GM12878 (cell line): ENCODE measurements around the gene SPINK9. TPM values are rescaled to one million over a fixed set of nuclear protein-coding genes. Genes with fewer than 3 reads are reported as not detected.

Source experiments
- ATAC-seq: fragments of 200-7000 bp; cut with Tn5 transposase; 3 replicates; pipeline ENCODE4 v1.9.1; 2020; ENCODE audit warnings: mild to moderate bottlenecking, moderate library complexity
- BruUV-seq: library from RNA; stranded (reverse); fragments of 400-500 nt; replicated peaks from 2 replicates; lab custom pipeline; 2021; lab: Mats Ljungman, UMichigan
- CTCF ChIA-PET: fragments of 300-600 bp; sonication (Branson Sonifier 250); formaldehyde crosslinking; extraction: SDS; loops from one replicate; lab custom pipeline; 2021; ENCODE audit warnings: inconsistent platforms; lab: Yijun Ruan, JAX
- POLR2A ChIA-PET: fragments of 350-600 bp; formaldehyde crosslinking; extraction: SDS; loops from one replicate; lab custom pipeline; 2021; ENCODE audit warnings: inconsistent platforms; lab: Charles Lee
- RAD21 ChIA-PET: fragments of 300-600 bp; sonication (Branson Sonifier 250); formaldehyde crosslinking; loops from one replicate; lab custom pipeline; 2023; ENCODE audit warnings: antibody characterized with exemption; ENCODE audit not compliant: unreplicated experiment; lab: Charles Lee
- SMC1A ChIA-PET: fragments of 300-600 bp; sonication (Branson Sonifier 250); formaldehyde crosslinking; loops from one replicate; lab custom pipeline; 2023; ENCODE audit not compliant: unreplicated experiment, uncharacterized antibody; lab: Charles Lee
- DNase-seq: peaks from one replicate; pipeline ENCODE4 v3.0.0-alpha.2; 2011; ENCODE audit warnings: low read depth, low spot score
- FAIRE-seq: peaks from 3 replicates; lab custom pipeline; 2011; peaks lifted over from hg19 to GRCh38; lab: Jason Lieb, UNC
- H2AFZ ChIP-seq: 2 replicates; pipeline ENCODE4 v1.6.0; 2011; ENCODE audit warnings: low read depth, low read length, control low read depth; ENCODE audit not compliant: control insufficient read depth
- H3K27ac ChIP-seq: 2 replicates; pipeline ENCODE4 v1.5.1; 2011; ENCODE audit warnings: control low read depth; ENCODE audit not compliant: control insufficient read depth, insufficient read depth
- H3K27me3 ChIP-seq, 2 experiments: replicated peaks in 1 of 2; 2 replicates each; pipeline versions ENCODE4 v1.6.0 to v1.6.1; 2011; ENCODE audit warnings: low read length in 1 of 2; ENCODE audit not compliant: control insufficient read depth in 2 of 2, insufficient read depth in 2 of 2
- H3K36me3 ChIP-seq, 2 experiments: 2 replicates each; pipeline ENCODE4 v1.5.1; 2011; ENCODE audit warnings: low read length in 1 of 2; ENCODE audit not compliant: control insufficient read depth in 2 of 2, insufficient read depth in 2 of 2
- H3K4me1 ChIP-seq: 2 replicates; pipeline ENCODE4 v1.6.1; 2011; ENCODE audit warnings: mild to moderate bottlenecking, low read length, moderate library complexity, mixed read lengths; ENCODE audit not compliant: control insufficient read depth, insufficient read depth
- H3K4me2 ChIP-seq: 2 replicates; pipeline ENCODE4 v1.6.0; 2011; ENCODE audit warnings: control low read depth; ENCODE audit not compliant: control insufficient read depth, insufficient read depth
- H3K4me3 ChIP-seq: fragments of 200-600 bp; sonication (generic); 2 replicates; pipeline ENCODE4 v1.5.1; 2016
- H3K79me2 ChIP-seq: 2 replicates; pipeline ENCODE4 v1.6.0; 2011; ENCODE audit warnings: low read length; ENCODE audit not compliant: control insufficient read depth, insufficient read depth
- H3K9ac ChIP-seq: 2 replicates; pipeline ENCODE4 v1.8.0; 2011; ENCODE audit warnings: low read length, control low read depth, mixed read lengths; ENCODE audit not compliant: control insufficient read depth, insufficient read depth
- H3K9me3 ChIP-seq: replicated peaks from 3 replicates; pipeline ENCODE4 v1.5.1; 2011; ENCODE audit warnings: mild to moderate bottlenecking, low read length; ENCODE audit not compliant: control insufficient read depth, insufficient read depth
- H4K20me1 ChIP-seq: 2 replicates; pipeline ENCODE4 v1.6.0; 2011; ENCODE audit not compliant: control insufficient read depth, insufficient read depth
- ASH2L ChIP-seq: fragments of 300-600, 200-600 bp; sonication (generic); IDR thresholded peaks from 2 replicates; pipeline ENCODE4 v1.6.1; 2017; ENCODE audit warnings: low read depth, mild to moderate bottlenecking, borderline replicate concordance
- BCL3 ChIP-seq: IDR thresholded peaks from 2 replicates; pipeline ENCODE4 v1.6.1; 2011; ENCODE audit warnings: borderline replicate concordance, low read depth, mild to moderate bottlenecking, moderate library complexity, low read length; ENCODE audit not compliant: insufficient read depth, poor library complexity, severe bottlenecking
- CTCF ChIP-seq, 3 experiments: IDR thresholded peaks in 2 of 3; conservative IDR thresholded peaks in 1 of 3; 2 replicates each; pipeline ENCODE4 v1.5.1; 2011; ENCODE audit warnings: low read depth in 3 of 3, low read length in 3 of 3, mild to moderate bottlenecking in 3 of 3, control low read depth in 2 of 3, moderate library complexity in 2 of 3, inconsistent platforms in 1 of 3, mixed read lengths in 1 of 3; ENCODE audit not compliant: control insufficient read depth in 2 of 3, insufficient read depth in 1 of 3; ENCODE audit errors: extremely low read depth in 1 of 3
- ETV6 ChIP-seq, 2 experiments: fragments of 450-650 bp in 1 of 2; IDR thresholded peaks in 1 of 2; conservative IDR thresholded peaks in 1 of 2; 2 replicates each; pipeline ENCODE4 v1.6.1; 2014; ENCODE audit warnings: antibody characterized with exemption in 1 of 2, borderline replicate concordance in 1 of 2, low read depth in 1 of 2, mild to moderate bottlenecking in 1 of 2, moderate library complexity in 1 of 2
- GABPA ChIP-seq: IDR thresholded peaks from 2 replicates; pipeline ENCODE4 v1.6.1; 2014; ENCODE audit warnings: antibody characterized with exemption, low read depth, mild to moderate bottlenecking, inconsistent platforms
- JUNB ChIP-seq: IDR thresholded peaks from 2 replicates; pipeline ENCODE4 v1.6.1; 2016; ENCODE audit warnings: antibody characterized with exemption, mild to moderate bottlenecking
- JUND ChIP-seq: IDR thresholded peaks from 2 replicates; pipeline ENCODE4 v1.6.1; 2012; ENCODE audit warnings: low read depth, mild to moderate bottlenecking, low read length, improper control_type of control experiment, moderate library complexity
- KDM1A ChIP-seq: fragments of 200-600 bp; sonication (generic); IDR thresholded peaks from 2 replicates; pipeline ENCODE4 v1.6.1; 2016; ENCODE audit warnings: borderline replicate concordance
- NFIC ChIP-seq: IDR thresholded peaks from 2 replicates; pipeline ENCODE4 v1.6.1; 2012; ENCODE audit warnings: low read depth, mild to moderate bottlenecking, inconsistent platforms, low read length, moderate library complexity
- PAX8 ChIP-seq: fragments of 450-650 bp; IDR thresholded peaks from 2 replicates; pipeline ENCODE4 v1.6.1; 2017; ENCODE audit warnings: mild to moderate bottlenecking, moderate library complexity
- RB1 ChIP-seq: fragments of 450-650 bp; formaldehyde crosslinking; IDR thresholded peaks from 2 replicates; pipeline ENCODE4 v1.6.1; 2017; ENCODE audit warnings: mild to moderate bottlenecking, borderline replicate concordance
- ZBTB33 ChIP-seq: fragments of 450-650 bp; IDR thresholded peaks from 2 replicates; pipeline ENCODE4 v1.6.1; 2017; ENCODE audit warnings: mild to moderate bottlenecking
- ZNF24 ChIP-seq: fragments of 450-650 bp; IDR thresholded peaks from 2 replicates; pipeline ENCODE4 v1.6.1; 2017; ENCODE audit warnings: antibody characterized with exemption, mild to moderate bottlenecking
- WGBS: methylation state at CpG from one replicate; pipeline ENCODE4 v1.1.6; 2016; ENCODE audit warnings: low lambda C conversion rate; ENCODE audit not compliant: insufficient replicate concordance, insufficient coverage; ENCODE audit errors: missing lambda C conversion rate; 5-methylcytosine and 5-hydroxymethylcytosine counted together
- in situ Hi-C: fragments of 300-500 bp; cut with MboI; formaldehyde crosslinking; loops from 9 replicates; pipeline ENCODE4 v1.14.3; 2018; ENCODE audit warnings: mixed read lengths
- intact Hi-C: fragments of 100-400 bp; cut with micrococcal nuclease; formaldehyde crosslinking; loops from one replicate; pipeline ENCODE4 v1.14.2; 2022; ENCODE audit not compliant: unreplicated experiment
- polyA plus RNA-seq, 11 experiments: library from polyadenylated mRNA; depleted of rRNA in 4 of 11; unstranded in 6 of 11; stranded (reverse) in 5 of 11; fragments of >200 nt; fragmentation: Nextera tagmentation in 4 of 11; fragmentation: Illumina TruSeq in 1 of 11; extraction: Ambion mirVana in 4 of 11; extraction: Trizol in 1 of 11; gene quantifications; 1 replicate in 1 of 11; 2 replicates in 10 of 11; pipeline versions ENCODE4 v1.2.1 to v1.2.3, GENCODE V29; 2011 to 2016; ENCODE audit warnings: inconsistent platforms in 2 of 11, missing spikeins in 2 of 11, low read depth in 1 of 11
- total RNA-seq, 4 experiments: library from RNA; depleted of rRNA in 3 of 4; stranded (reverse); fragments of >200 nt in 3 of 4; fragmentation: Illumina TruSeq in 1 of 4; extraction: Trizol in 1 of 4; gene quantifications; 2 replicates each; pipeline versions ENCODE4 v1.2.1 to v1.2.3, GENCODE V29; 2013 to 2021
- TF ChIP-seq, protein P1 (sequence below): IDR thresholded peaks from 2 replicates; pipeline ENCODE4 v1.6.1; 2011; ENCODE audit warnings: low read depth, mild to moderate bottlenecking, low read length, moderate library complexity, borderline replicate concordance; ENCODE audit errors: extremely low read depth

SPINK9 gene
- total and polyA plus RNA-seq, 10 of the 15 experiments (the other 5 are each of a cell fraction or from before 2014, with no cell fraction given), result not detected

DNA sequence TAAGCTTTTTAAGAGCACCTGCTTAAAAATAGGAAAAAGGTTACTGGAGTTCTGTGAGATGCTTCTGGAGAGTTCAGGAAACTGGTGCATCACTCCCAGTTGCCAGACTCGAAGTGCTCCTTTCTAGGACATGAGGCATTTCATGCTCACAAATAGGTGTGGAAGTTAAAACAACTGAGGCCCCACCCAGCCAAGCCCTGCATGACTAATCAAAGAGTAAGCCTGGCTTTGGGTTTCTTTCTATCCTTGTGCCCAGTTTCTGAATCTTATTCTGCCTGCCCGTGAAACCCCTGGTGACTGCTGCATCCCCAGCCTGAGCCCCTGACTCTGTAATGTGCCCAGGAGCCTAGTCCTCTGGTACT is 7.7 kb downstream of the SPINK9 start:
- H3K79me2 ChIP-seq, result no peaks in the 10 kb centered on the region
- H3K9ac ChIP-seq, result no peak overlapping the region
- POLR2A ChIA-PET, result no interaction called here
- H3K4me2 ChIP-seq, result no peak overlapping the region
- no peaks in the 10 kb centered on the region for H3K27me3 ChIP-seq
- ATAC-seq, result no peak
- 37% methylated on average over 2 of the region's 2 CpGs for WGBS
- in situ Hi-C loops, result no loop called here
- H4K20me1 ChIP-seq, result no peaks in the 10 kb centered on the region
- no peak overlapping the region for H3K27ac ChIP-seq
- no peaks in the 10 kb centered on the region for H3K4me1 ChIP-seq
- no TSS peak for BruUV-seq
- FAIRE-seq, result no peak
- CTCF ChIA-PET, result interaction anchor here (1.0 kb wide), 1 partner anchor 389 kb away, joined by 3 read pairs; no protein-coding TSS in a partner anchor
- no peak for DNase-seq
- no peaks in the 10 kb centered on the region for H3K9me3 ChIP-seq
- no peak overlapping the region for H2AFZ ChIP-seq
- SMC1A ChIA-PET, result no interaction called here
- H3K4me3 ChIP-seq, result no peak overlapping the region
- intact Hi-C loops, result no loop called here
- RAD21 ChIA-PET, result no interaction called here
- H3K36me3 ChIP-seq, result no peaks in the 10 kb centered on the region
- TF ChIP-seq NFIC (no peak), RB1 (no peak), KDM1A (no peak), PAX8 (no peak), ETV6 (conservative IDR thresholded peaks at IDR 0.05 in 1 of 2, IDR thresholded peaks at IDR 0.05 in 1 of 2; ENCODE audit: borderline replicate concordance in 1 of 2, low read depth in 1 of 2) (no peak), ZNF24 (no peak), GABPA (no peak), JUNB (no peak), ASH2L (no peak), BCL3 (no peak), CTCF (IDR thresholded peaks at IDR 0.05 in 2 of 3, conservative IDR thresholded peaks at IDR 0.05 in 1 of 3; ENCODE audit: control insufficient read depth in 2 of 3, extremely low read depth in 1 of 3, insufficient read depth in 1 of 3, low read depth in 3 of 3, low read length in 3 of 3) (no peak), ZBTB33 (no peak), JUND (no peak)
- TF ChIP-seq, protein P1, sequence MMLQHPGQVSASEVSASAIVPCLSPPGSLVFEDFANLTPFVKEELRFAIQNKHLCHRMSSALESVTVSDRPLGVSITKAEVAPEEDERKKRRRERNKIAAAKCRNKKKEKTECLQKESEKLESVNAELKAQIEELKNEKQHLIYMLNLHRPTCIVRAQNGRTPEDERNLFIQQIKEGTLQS, result no peak
